HL-60 (cell line): ENCODE data around the gene TAS2R60.

Experiments
- POLR2AphosphoS5 ChIP-seq: IDR thresholded peaks from 2 replicates; pipeline ENCODE4 v1.6.1; 2012; ENCODE audit warnings: low read depth
- TF ChIP-seq, protein P1 (sequence below): IDR thresholded peaks from one replicate; pipeline ENCODE4 v1.5.1; 2011; ENCODE audit warnings: low read length, control low read depth, inconsistent platforms; ENCODE audit not compliant: insufficient read depth
- TF ChIP-seq, protein P2 (sequence below): IDR thresholded peaks from 2 replicates; pipeline ENCODE4 v1.6.1; 2012; ENCODE audit warnings: low read depth; ENCODE audit not compliant: insufficient replicate concordance

DNA sequence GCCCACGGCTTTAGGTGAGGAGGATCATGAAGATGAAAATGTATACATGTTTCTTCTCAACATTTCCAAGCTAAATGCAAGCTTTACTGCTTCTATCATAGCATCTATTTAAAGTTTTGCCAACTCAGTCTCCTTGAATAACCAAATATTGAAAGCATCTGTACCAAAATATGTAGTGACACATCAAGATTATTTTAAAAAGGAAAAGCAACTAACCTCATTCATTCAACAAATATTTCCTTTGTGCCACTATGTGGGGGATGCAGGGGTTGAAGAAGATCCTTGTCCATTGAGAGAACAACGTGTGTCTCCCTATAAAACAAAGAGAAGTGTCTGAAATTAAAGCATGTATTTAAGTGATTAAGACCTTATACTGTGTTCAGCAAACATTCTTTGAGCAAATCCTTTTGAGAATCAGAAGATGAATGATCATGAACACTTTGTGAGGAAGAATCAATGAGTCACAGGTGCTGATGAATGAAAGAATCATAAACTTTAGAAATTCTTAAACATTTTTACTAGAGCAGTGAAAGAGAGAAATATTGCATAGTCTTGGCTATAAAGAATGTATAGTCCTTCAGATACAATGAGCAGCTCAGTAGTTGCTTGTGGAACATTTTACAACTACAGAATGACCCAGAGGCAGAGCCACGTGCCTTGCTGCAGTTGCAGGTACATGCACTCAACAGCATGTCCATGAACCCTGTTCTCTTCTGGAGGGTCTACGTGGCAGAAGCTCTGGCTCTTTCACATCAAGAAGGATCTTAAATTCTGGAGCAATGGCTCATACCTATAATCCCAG, 13.9 kb downstream of the TAS2R60 start:
- TF ChIP-seq, protein P1, sequence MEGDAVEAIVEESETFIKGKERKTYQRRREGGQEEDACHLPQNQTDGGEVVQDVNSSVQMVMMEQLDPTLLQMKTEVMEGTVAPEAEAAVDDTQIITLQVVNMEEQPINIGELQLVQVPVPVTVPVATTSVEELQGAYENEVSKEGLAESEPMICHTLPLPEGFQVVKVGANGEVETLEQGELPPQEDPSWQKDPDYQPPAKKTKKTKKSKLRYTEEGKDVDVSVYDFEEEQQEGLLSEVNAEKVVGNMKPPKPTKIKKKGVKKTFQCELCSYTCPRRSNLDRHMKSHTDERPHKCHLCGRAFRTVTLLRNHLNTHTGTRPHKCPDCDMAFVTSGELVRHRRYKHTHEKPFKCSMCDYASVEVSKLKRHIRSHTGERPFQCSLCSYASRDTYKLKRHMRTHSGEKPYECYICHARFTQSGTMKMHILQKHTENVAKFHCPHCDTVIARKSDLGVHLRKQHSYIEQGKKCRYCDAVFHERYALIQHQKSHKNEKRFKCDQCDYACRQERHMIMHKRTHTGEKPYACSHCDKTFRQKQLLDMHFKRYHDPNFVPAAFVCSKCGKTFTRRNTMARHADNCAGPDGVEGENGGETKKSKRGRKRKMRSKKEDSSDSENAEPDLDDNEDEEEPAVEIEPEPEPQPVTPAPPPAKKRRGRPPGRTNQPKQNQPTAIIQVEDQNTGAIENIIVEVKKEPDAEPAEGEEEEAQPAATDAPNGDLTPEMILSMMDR, result no peak
- no peak for TF ChIP-seq POLR2AphosphoS5
- TF ChIP-seq, protein P2, sequence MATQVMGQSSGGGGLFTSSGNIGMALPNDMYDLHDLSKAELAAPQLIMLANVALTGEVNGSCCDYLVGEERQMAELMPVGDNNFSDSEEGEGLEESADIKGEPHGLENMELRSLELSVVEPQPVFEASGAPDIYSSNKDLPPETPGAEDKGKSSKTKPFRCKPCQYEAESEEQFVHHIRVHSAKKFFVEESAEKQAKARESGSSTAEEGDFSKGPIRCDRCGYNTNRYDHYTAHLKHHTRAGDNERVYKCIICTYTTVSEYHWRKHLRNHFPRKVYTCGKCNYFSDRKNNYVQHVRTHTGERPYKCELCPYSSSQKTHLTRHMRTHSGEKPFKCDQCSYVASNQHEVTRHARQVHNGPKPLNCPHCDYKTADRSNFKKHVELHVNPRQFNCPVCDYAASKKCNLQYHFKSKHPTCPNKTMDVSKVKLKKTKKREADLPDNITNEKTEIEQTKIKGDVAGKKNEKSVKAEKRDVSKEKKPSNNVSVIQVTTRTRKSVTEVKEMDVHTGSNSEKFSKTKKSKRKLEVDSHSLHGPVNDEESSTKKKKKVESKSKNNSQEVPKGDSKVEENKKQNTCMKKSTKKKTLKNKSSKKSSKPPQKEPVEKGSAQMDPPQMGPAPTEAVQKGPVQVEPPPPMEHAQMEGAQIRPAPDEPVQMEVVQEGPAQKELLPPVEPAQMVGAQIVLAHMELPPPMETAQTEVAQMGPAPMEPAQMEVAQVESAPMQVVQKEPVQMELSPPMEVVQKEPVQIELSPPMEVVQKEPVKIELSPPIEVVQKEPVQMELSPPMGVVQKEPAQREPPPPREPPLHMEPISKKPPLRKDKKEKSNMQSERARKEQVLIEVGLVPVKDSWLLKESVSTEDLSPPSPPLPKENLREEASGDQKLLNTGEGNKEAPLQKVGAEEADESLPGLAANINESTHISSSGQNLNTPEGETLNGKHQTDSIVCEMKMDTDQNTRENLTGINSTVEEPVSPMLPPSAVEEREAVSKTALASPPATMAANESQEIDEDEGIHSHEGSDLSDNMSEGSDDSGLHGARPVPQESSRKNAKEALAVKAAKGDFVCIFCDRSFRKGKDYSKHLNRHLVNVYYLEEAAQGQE, result no peak
